HG03025 (cell line): ENCODE measurements around the gene RAB5A.
"Not testable (repeated sequence)": the region's sequence is repeated elsewhere in the genome, so short reads cannot be mapped to it uniquely, and the experiment has no call there.

Experiments
- ATAC-seq: cut with Tn5 transposase; IDR thresholded peaks from one replicate; pipeline ENCODE4 v1.9.1; 2021; ENCODE audit warnings: mild to moderate bottlenecking, moderate library complexity; ENCODE audit not compliant: unreplicated experiment, low FRiP score

Gene RAB5A

GRCh38 chr3:19946832-19947548, at the start of gene RAB5A:
RAB5A (plus strand) TSS chr3:19947097; CDS start chr3:19950899, 3,802 bp downstream.
- peak; percentile 94 for ATAC-seq

- ATAC-seq: no peak
These were observed 48.2 kb upstream of the RAB5A start for GRCh38 chr3:19898721-19899120.

GRCh38 chr3:19899264-19899663, 47.6 kb upstream of the RAB5A start:
- no peak for ATAC-seq

- not testable (repeated sequence) for ATAC-seq
These were observed 47.1 kb upstream of the RAB5A start for GRCh38 chr3:19899833-19900232.

GRCh38 chr3:19901337-19901736, 45.6 kb upstream of the RAB5A start:
- no peak for ATAC-seq

GRCh38 chr3:19901918-19902317, 45.0 kb upstream of the RAB5A start:
- ATAC-seq: no peak

GRCh38 chr3:19903649-19904048, 43.2 kb upstream of the RAB5A start:
- no peak for ATAC-seq

GRCh38 chr3:19907523-19907922, 39.4 kb upstream of the RAB5A start:
- ATAC-seq: no peak

GRCh38 chr3:19911452-19911851, 35.4 kb upstream of the RAB5A start:
- no peak for ATAC-seq

- ATAC-seq: no peak
These were observed 29.7 kb upstream of the RAB5A start for GRCh38 chr3:19917167-19917566.

- ATAC-seq: no peak
These were observed 26.4 kb upstream of the RAB5A start for GRCh38 chr3:19920401-19921080.

GRCh38 chr3:19931180-19931692, 15.7 kb upstream of the RAB5A start:
- ATAC-seq: peak; percentile 77

GRCh38 chr3:19931767-19932188, 15.1 kb upstream of the RAB5A start:
- ATAC-seq: peak; percentile 17

GRCh38 chr3:19932422-19932821, 14.5 kb upstream of the RAB5A start:
- ATAC-seq: no peak

- no peak for ATAC-seq
These were observed 12.8 kb upstream of the RAB5A start, which contains the start of gene EFHB for GRCh38 chr3:19934098-19934566. EFHB (minus strand) TSS chr3:19934217; CDS start chr3:19934018, 199 bp downstream.

- no peak for ATAC-seq
These were observed 9.2 kb upstream of the RAB5A start for GRCh38 chr3:19937459-19938294.

GRCh38 chr3:19938295-19938627, 8.6 kb upstream of the RAB5A start:
- ATAC-seq: no peak

GRCh38 chr3:19940643-19941042, 6.3 kb upstream of the RAB5A start:
- no peak for ATAC-seq

- ATAC-seq: no peak
These were observed 1.4 kb upstream of the RAB5A start for GRCh38 chr3:19945534-19945933.

GRCh38 chr3:19945969-19946831, 697 bp upstream of the RAB5A start:
- peak; percentile 5 for ATAC-seq
